GM18867 (cell line): ENCODE measurements around the gene SAE1.

Source experiments
- ATAC-seq: cut with Tn5 transposase; IDR thresholded peaks from one replicate; pipeline ENCODE4 v1.9.1; 2021; ENCODE audit warnings: mild to moderate bottlenecking, moderate library complexity; ENCODE audit not compliant: unreplicated experiment

SAE1 gene

DNA sequence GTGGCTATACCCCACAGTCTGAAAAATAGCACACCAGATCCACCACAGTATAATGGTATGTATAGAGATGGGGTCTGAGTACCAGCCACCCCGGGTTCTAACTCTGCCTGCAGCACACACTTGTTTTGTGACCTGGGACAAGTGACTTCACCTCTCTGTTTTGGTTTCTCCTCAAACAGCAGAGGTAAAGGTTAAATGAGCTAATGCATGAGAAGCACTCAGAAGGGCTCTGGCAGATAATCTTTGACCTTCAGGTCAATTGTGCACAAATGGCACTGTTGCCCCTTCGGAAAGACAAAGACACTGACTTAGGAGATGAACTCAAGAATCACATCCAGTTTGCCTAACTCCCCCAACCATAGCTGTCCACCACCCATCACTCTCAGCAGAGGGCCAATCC is 24.8 kb upstream of the SAE1 start:
- ATAC-seq, result no peak

- no peak for ATAC-seq
Measured at GRCh38 chr19:47106821-47107201, 23.8 kb upstream of the SAE1 start.

DNA sequence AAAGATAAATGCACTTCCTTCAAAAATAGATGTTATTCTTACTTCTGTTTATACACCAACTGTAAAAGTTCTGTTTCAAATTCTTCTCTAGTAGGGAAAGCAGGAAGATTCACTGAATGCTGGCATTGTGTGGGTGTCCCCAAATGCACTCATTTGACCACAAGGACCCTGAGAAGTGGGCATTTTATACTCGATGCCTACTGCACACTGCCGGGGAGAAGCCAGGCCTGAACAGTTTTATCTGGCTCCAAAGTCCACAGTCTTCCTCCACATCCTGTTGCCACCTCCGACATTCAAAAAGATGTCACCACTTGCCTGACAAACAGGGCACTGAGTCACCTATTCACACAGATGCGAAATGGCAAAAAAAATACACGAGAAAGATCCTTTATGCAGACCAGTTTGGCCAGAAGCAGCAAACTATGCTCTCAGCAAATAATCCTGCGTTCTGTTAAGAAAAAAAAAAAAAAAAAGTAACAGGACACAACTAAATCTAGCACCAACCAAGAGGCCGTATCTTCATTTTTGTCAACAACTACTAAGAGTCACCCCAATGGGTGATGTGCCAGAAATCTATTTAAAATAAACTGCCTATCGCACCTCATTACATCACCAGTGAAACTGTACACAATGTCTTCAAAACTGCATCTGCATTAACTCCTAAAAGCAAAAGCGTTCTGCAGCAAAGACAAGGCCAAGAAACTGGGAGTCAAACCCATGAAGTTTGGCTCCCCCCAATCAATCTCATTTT is 23.3 kb upstream of the SAE1 start:
- ATAC-seq, result no peak

- ATAC-seq, result no peak
Measured at GRCh38 chr19:47107953-47108746, 22.5 kb upstream of the SAE1 start.

- ATAC-seq, result no peak
Measured at GRCh38 chr19:47109177-47109540, 21.5 kb upstream of the SAE1 start.

GRCh38 chr19:47109541-47110375 is 20.9 kb upstream of the SAE1 start:
- no peak for ATAC-seq

GRCh38 chr19:47110521-47111005 is 20.1 kb upstream of the SAE1 start:
- ATAC-seq, result no peak

DNA sequence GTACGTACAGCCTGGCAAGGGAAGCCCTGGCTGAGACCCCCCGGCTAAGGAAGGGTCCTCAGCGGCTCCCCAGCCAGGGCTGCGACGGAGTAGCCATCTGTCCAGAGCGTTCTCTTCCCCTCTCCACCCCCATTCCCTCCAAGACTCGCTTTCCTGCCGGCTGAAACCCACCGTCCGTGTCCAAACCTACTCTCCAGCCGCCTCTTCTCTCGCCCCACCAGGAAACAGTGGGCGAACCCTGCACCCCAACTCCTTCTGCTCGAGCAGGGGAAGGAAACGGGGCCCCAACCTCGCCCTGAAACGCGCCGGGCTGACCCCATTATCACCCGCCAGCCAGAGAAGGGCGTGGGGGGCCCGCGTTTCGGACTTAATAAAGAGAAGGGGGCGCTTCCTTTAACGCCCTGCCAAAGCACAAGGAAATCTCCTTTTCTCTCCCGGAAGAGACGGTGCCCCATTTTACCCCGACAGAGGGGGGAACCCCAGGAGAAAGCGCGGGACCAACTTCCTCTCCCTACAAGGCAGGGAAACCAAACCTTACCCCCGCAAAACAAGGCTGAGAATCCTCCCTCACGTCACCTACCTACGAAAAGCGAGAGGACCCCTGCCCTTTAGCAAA is 19.5 kb upstream of the SAE1 start:
- ATAC-seq, result no peak

GRCh38 chr19:47111682-47112165 is 18.9 kb upstream of the SAE1 start:
- ATAC-seq, result no peak

GRCh38 chr19:47112166-47112996 is 18.3 kb upstream of the SAE1 start:
- peak; percentile 29 for ATAC-seq

DNA sequence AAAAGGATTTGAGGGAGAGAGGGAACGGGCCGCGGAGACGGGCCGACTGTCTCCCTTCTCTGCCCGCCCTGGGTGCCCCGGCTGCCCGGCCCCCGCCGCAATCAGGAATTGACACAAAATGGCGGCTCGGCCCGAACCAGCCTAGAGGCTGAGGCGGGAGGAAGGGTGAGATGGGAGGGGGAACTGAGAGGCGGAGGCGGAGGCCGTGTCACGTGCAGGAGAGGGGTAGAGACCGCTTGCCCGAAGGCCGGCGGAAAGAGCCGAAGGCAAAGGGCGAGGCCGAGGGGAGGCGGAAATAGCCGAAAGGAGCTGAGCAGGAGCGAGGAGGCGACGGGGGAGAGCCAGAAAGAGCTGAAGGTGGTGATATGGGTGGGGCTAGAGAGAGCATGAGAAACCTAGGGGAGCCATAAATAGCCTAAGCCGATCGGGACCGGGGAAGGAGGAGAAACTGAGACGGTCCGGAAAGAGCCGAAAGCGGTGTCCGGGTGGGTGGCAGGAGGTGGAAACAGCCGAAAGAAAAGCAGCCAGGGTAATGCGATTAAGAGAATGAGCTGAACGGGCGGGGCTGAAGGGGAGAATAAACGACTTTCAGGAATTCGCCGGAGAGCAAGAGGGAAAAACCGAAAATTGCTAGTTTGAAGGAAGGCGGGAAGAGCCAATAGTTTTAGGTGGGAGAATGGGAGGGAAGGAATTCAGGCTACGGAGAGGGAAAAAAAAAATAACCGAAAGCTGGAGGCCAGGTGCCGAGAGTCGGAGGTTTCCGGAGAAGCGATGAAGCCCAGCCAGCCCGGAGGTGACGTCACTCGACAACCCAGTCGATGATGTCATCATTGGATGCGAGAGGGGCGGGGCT is 17.4 kb upstream of the SAE1 start, which contains the start of gene ZC3H4:
ZC3H4 (minus strand) TSS at position 780 of the 853 bp plus-strand sequence. CDS start 1,192 bp downstream, outside the sequence.
- peak; percentile 77 for ATAC-seq

- ATAC-seq, result no peak
Measured at GRCh38 chr19:47113850-47114651, 16.6 kb upstream of the SAE1 start.

GRCh38 chr19:47120470-47121067 is 10.1 kb upstream of the SAE1 start:
- ATAC-seq, result no peak

- ATAC-seq, result no peak
Measured at GRCh38 chr19:47122359-47123335, 8.0 kb upstream of the SAE1 start.

DNA sequence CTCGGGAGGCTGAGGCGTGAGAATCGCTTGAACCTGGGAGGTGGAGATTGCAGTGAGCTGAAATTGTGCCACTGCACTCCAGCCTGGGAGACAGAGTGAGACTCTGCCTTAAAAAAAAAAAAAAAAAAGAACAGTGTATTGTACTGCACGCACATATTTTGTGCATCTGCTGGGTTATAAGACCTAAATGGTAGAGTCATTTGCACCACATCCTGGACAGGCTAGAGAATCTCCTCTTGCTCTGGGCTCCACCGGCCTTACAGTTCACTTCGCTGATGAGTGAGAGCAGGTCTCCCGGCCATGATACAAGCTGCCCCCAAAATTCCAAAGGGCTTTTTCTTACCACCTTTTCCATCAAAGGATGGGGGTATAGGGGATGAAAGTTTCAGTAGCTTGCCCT is 7.2 kb upstream of the SAE1 start:
- no peak for ATAC-seq

GRCh38 chr19:47124937-47125668 is 5.5 kb upstream of the SAE1 start:
- ATAC-seq, result no peak
